Activated naive CD8-positive, alpha-beta T cell treated with anti-CD3 and anti-CD28 coated beads for 36 hours (primary cell): ENCODE results near the gene MACC1. TPM values are rescaled to one million over a fixed set of nuclear protein-coding genes. Genes with fewer than 3 reads are reported as not detected.
"Not testable (repeated sequence)": the region's sequence is repeated elsewhere in the genome, so short reads cannot be mapped to it uniquely, and the experiment has no call there.

Source experiments
- DNase-seq: peaks from one replicate; pipeline ENCODE4 v3.0.0; 2021
- H3K27ac Mint-ChIP-seq: one replicate; pipeline ENCODE4 v1.8.0; 2022; ENCODE audit warnings: mild to moderate bottlenecking, moderate library complexity, mixed read lengths
- H3K27me3 Mint-ChIP-seq: one replicate; pipeline ENCODE4 v1.8.0; 2022; ENCODE audit warnings: mild to moderate bottlenecking, mixed read lengths
- H3K36me3 Mint-ChIP-seq: one replicate; pipeline ENCODE4 v1.8.0; 2021; ENCODE audit warnings: mild to moderate bottlenecking, mixed read lengths
- H3K4me1 Mint-ChIP-seq: one replicate; pipeline ENCODE4 v1.8.0; 2021; ENCODE audit warnings: mixed read lengths
- H3K4me3 Mint-ChIP-seq: one replicate; pipeline ENCODE4 v1.8.0; 2022; ENCODE audit warnings: mild to moderate bottlenecking, moderate library complexity, mixed read lengths
- H3K9me3 Mint-ChIP-seq: one replicate; pipeline ENCODE4 v1.8.0; 2022; ENCODE audit warnings: mixed read lengths
- total RNA-seq, 2 experiments: library from RNA; stranded (reverse); gene quantifications; one replicate each; pipeline ENCODE4 v1.2.3, GENCODE V29; 2021

MACC1 gene
- total RNA-seq, 2 experiments from 2014 or later = 0.12 to 0.14 TPM

DNA sequence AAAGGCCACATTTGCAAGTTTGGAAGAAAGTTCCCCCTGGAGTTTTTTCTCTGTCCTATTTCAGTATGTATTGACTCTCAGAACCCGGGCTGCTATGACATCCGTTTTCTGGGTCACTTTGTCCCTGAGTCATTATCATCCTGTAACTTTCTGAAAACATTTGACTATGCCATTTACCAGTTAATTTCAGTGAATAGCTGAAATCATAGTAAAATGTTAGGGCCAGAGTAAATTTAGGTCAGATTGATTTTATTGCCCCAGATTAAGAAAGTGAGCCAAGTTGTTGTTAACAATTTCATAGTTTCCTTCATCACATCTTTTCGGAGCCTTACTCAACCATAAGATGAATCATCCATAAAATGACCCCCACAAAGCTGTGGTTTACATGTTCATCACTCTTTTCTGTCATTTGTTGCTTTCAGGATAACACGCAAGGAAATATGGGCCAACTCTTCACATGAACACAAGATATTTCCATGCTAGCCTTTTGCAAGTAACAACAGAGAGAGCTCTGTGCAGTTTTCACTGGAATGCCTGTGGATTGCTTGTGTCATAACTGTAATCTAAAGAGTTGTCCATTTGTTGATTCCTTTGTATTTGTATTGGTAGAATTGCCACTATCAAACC lies 3.9 kb upstream of the MACC1 start:
- H3K36me3 Mint-ChIP-seq = peaks cover 2% of the 10 kb centered on the region
- H3K4me1 Mint-ChIP-seq = peaks cover 21% of the 10 kb centered on the region
- H3K4me3 Mint-ChIP-seq = no peak overlapping the region
- peaks cover 5% of the 10 kb centered on the region for H3K27me3 Mint-ChIP-seq
- DNase-seq = no peak
- peak overlapping the region; percentile 47 for H3K27ac Mint-ChIP-seq
- no peaks in the 10 kb centered on the region for H3K9me3 Mint-ChIP-seq

DNA sequence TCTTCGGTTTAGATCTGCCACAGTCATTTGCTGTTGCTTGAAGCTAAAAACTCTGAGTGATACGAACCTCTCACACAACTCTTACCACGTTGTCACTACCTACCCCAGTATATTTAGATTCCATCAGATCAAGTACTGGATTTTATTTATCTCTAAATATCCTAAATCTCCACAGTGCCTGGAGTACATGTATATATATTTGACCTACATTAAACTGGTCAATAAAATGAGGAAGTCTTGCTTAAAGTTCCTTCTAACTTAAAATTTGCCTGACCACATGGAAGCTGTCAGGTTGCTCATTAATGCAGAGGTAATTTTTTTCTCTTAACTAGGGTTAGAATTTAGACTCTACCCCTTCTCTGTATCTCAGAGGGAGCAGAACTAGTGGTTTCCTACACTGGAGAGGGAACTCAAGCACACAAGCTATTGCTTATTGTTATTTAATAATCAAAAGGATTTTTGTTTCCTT lies 3.1 kb upstream of the MACC1 start:
- Mint-ChIP-seq H3K9me3 (no peaks in the 10 kb centered on the region), H3K36me3 (peaks cover 2% of the 10 kb centered on the region), H3K4me1 (peaks cover 21% of the 10 kb centered on the region)

DNA sequence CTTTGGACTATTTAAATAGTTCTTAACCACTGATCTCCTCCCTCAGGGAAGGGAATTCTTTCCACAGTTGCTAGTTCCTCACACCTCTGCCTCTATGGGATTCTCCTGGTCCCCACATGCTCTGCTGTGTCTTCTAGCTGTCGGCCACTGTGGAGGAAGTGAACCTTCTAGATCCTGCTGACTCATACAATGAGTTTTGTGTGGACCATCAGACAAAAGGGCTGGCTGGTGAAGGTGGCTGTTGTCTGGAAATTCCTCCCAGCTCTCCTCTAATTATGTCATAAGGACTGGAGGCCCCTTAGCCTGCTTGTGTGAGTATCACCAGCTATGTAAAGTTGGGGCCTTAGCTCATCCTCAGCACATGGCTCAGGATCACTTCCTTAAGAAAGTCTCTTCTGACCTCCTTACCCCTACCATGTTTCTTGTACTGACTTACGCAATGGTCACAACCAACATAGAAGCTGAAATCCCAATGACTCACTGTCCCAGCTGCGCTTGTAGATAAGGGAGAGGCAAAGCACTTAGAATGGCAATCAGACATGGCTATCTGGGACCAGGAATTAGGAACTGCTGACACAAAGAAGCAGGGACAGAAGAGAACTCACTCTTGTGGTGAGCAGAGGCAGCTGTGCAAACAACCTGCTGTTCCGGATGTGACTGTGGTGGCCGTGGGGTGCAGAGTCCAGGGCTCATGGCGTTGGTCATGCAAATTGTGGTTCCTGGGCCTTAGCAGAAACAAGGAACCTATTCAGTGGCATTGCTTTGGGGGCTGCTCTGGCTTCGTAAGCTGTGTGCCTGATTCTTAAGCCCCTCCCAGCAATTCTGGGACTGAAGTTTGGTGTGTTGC lies 2.5 kb upstream of the MACC1 start:
- no peak overlapping the region for H3K27ac Mint-ChIP-seq
- peaks cover 23% of the 10 kb centered on the region for H3K4me1 Mint-ChIP-seq
- peak; percentile 9 for DNase-seq

More for the DNA sequence above, 3.1 kb upstream of the MACC1 start:
- no peak for DNase-seq
- Mint-ChIP-seq H3K27ac (no peak overlapping the region), H3K27me3 (no peaks in the 10 kb centered on the region), H3K4me3 (no peak overlapping the region)

DNA sequence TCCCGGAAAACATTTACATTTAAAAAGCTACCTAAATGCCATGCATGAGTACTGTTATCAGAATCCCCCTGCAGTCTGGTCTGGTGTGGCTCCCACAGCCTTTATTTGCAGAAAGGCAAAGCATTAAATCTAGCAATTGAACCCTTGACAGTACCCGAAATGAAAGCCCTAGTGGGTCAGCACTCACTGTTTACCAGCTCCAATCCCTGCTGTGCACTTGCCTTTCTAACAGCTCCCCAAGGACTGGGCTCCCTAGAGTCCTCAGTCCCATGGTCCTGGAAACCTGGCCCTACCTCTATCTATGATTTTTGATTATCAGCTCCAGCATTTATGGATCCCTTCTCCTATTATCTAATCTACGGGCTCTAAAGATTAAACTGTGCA lies 1.9 kb upstream of the MACC1 start:
- H3K27me3 Mint-ChIP-seq = no peaks in the 10 kb centered on the region
- no peak overlapping the region for H3K4me3 Mint-ChIP-seq
- no peaks in the 10 kb centered on the region for H3K9me3 Mint-ChIP-seq
- DNase-seq = no peak
- peaks cover 23% of the 10 kb centered on the region for H3K4me1 Mint-ChIP-seq
- H3K27ac Mint-ChIP-seq = no peak overlapping the region
- peaks cover 2% of the 10 kb centered on the region for H3K36me3 Mint-ChIP-seq

More for the DNA sequence above, 2.5 kb upstream of the MACC1 start:
- H3K36me3 Mint-ChIP-seq = peaks cover 2% of the 10 kb centered on the region
- H3K4me3 Mint-ChIP-seq = no peak overlapping the region
- H3K27me3 Mint-ChIP-seq = no peaks in the 10 kb centered on the region
- H3K9me3 Mint-ChIP-seq = no peaks in the 10 kb centered on the region

DNA sequence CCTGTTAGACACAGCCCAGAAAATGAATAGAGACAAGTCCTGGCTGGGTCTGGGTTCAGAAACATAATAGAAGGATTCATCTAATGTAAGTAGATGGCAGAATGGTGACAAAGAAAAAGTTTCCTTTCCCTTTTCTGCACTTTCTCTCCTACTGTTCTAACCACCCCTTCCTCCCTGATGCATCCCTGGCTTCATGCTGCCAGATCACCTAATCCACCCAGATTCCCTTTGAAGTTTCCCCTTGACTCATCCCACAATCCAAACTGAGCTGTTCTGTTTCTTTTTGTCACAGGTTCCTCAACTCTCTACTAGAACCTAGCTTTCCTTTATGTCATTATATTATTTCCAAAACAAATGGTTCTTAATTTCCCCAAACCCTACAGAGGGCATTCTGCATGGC lies 1.1 kb upstream of the MACC1 start:
- peaks cover 23% of the 10 kb centered on the region for H3K4me1 Mint-ChIP-seq
- no peak overlapping the region for H3K4me3 Mint-ChIP-seq
- DNase-seq = no peak
- peaks cover 2% of the 10 kb centered on the region for H3K36me3 Mint-ChIP-seq
- H3K9me3 Mint-ChIP-seq = no peaks in the 10 kb centered on the region
- peaks cover 3% of the 10 kb centered on the region for H3K27me3 Mint-ChIP-seq
- H3K27ac Mint-ChIP-seq = no peak overlapping the region

DNA sequence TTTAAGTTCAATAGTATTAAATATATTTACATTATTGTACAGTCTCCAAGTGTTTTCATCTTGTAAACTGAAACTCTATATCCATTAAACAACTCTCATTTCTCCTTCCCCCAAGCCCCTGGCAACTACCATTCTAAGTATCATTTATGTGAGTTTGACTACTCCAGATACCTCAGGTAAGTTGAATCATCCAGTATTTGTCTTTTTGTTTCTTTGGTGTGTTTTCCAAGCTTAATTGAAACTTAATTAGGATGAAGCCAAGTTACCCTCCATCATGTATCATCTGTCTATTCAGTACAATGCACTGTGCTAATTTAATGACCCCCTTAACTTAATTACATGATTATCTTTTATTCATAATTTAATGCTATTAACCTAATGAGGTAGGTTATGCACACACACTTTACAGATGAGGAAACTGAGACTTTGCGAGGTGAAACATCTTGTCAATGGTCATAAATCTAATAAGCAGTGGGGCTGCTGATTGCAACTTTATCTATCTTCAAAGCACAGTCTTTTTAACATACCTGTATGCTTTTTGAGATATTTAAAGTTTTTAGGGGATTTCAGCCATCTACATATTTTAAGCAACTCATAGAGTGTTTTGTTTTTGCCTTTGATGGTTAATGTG lies 663 bp downstream of the MACC1 start:
- H3K27me3 Mint-ChIP-seq = peaks cover 4% of the 10 kb centered on the region
- H3K4me3 Mint-ChIP-seq = no peak overlapping the region
- peaks cover 2% of the 10 kb centered on the region for H3K36me3 Mint-ChIP-seq
- no peak for DNase-seq
- no peaks in the 10 kb centered on the region for H3K9me3 Mint-ChIP-seq
- peaks cover 23% of the 10 kb centered on the region for H3K4me1 Mint-ChIP-seq
- no peak overlapping the region for H3K27ac Mint-ChIP-seq

DNA sequence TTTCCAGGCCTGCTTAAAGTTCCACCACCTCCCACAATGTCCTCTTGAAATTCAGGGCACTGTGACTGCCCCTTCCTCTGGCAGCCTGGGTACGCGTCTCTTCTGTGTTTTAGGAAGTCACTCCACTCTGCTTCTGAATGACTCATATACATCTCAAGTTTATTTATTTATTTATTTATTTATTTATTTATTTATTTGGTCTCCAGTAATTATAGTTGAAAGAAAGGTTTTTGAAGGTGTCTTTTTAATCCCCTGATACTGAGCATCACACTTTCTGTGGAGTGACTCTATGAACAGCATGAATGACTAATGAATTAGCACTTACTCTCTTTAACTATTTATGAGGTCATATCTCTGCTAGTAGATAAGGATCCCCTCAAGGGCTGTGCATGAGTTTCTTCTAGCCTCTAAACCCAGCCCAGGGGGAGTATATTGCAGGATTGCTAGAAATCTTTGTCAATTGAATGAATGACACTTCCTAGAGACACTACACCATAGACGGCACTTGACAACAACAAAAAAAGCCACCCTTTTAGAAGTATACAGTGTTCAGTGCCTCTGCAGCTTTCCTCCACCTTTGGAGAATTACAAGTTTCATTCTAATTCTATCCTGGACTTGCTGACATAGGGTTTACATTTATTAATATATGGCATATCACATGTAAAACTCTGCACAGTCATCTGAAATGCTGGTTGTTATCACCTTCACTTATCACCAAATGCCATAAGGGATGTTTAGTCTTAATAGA lies 2.1 kb downstream of the MACC1 start:
- H3K36me3 Mint-ChIP-seq = peaks cover 4% of the 10 kb centered on the region
- no peaks in the 10 kb centered on the region for H3K9me3 Mint-ChIP-seq
- no peak overlapping the region for H3K4me3 Mint-ChIP-seq
- H3K27me3 Mint-ChIP-seq = peaks cover 4% of the 10 kb centered on the region
- no peak for DNase-seq
- peaks cover 21% of the 10 kb centered on the region for H3K4me1 Mint-ChIP-seq
- no peak overlapping the region for H3K27ac Mint-ChIP-seq

DNA sequence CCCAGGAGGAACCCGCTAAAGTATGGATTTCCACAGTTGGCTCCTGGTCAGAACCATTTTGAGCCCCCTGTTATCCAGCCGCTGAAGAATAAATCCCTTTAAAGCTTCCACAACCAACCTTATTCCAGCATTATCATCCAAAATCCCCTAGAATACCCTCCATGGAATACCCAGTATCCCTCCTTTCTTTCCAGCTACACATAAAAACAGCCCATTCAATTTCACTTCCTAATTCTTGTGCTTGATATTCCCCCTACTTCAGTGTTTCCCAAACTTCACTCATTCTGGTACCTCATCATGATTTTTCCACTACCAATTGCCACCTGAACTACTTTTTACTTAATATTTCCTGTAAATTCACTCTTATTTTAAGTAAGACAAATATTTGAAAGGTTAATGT lies 3.1 kb downstream of the MACC1 start:
- DNase-seq = no peak
- Mint-ChIP-seq H3K27ac (no peak overlapping the region), H3K4me3 (no peak overlapping the region), H3K9me3 (no peaks in the 10 kb centered on the region), H3K4me1 (peaks cover 14% of the 10 kb centered on the region), H3K36me3 (peaks cover 2% of the 10 kb centered on the region), H3K27me3 (peaks cover 4% of the 10 kb centered on the region)

DNA sequence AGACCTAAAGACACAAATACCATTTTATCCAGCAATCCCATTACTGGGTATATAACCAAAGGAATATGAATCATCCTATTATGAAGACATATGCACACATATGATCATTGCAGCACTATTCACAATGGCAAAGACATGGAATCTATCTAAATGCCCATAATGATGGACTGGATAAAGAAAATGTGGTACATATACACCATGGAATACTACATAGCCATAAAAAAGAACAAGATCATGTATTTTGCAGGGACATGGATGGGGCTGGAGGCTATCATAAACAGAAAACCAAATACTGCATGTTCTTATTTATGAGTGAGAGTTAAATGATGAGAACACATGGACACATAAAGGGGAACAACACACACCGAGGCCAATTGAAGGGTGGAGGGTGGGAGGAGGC lies 3.8 kb downstream of the MACC1 start:
- Mint-ChIP-seq H3K9me3 (peaks cover 1% of the 10 kb centered on the region), H3K4me1 (peaks cover 8% of the 10 kb centered on the region), H3K27ac (no peak overlapping the region), H3K27me3 (peaks cover 4% of the 10 kb centered on the region), H3K36me3 (peaks cover 2% of the 10 kb centered on the region), H3K4me3 (no peak overlapping the region)
- no peak for DNase-seq

DNA sequence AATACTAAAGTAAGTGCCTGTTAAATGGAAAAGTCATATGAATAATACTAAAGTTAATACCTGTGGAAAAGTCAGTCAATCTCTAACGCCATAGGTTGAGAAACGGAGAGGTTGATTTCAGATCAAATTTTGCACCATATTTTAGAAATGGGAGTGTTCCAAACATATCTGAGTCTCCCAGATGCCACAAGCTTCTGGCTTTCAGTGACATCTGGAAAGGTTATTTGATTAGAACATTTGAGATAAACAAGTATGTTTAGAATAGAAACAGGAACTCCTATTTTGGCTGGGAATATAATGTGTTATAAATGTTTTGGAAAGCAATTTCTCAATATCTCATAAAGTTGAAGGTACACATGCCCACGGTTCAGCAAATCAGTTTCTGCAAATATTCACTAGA lies 5.8 kb downstream of the MACC1 start:
- Mint-ChIP-seq H3K27me3 (peaks cover 4% of the 10 kb centered on the region), H3K4me1 (peaks cover 2% of the 10 kb centered on the region), H3K9me3 (peaks cover 5% of the 10 kb centered on the region), H3K36me3 (peaks cover 2% of the 10 kb centered on the region), H3K4me3 (no peak overlapping the region), H3K27ac (no peak overlapping the region)
- no peak for DNase-seq

DNA sequence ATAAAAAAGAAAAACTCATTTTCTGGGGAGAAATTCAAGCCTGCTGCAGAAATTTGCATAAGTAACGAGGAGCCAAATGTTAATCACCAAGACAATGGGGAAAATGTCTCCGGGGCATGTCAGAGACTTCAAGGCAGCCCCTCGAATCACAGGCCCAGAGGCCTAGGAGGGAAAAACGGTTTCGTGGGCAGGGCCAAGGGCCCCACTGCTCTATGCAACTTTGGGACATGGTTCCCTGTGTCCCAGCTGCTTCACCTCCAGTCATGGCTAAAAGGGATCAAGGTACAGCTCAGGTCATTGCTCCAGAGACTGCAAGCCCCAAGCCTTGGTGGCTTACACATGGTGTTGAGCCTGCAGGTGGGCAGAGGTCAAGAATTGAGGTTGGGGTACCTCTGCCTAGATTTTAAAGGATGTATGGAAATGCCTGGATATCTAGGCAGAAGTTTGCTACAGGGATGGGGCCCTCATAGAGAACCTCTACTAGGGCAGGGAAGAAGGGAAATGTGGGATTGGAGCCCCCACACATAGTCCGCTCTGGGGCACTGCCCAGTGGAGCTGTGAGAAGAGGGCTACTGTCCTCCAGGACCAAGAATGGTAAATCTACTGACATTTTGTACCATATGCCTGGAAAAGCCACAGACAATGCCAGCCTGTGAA lies 8.4 kb downstream of the MACC1 start:
- H3K27me3 Mint-ChIP-seq = peaks cover 4% of the 10 kb centered on the region
- no peak overlapping the region for H3K27ac Mint-ChIP-seq
- no peak overlapping the region for H3K4me3 Mint-ChIP-seq
- DNase-seq = no peak
- no peaks in the 10 kb centered on the region for H3K4me1 Mint-ChIP-seq
- peaks cover 5% of the 10 kb centered on the region for H3K9me3 Mint-ChIP-seq
- peaks cover 2% of the 10 kb centered on the region for H3K36me3 Mint-ChIP-seq

DNA sequence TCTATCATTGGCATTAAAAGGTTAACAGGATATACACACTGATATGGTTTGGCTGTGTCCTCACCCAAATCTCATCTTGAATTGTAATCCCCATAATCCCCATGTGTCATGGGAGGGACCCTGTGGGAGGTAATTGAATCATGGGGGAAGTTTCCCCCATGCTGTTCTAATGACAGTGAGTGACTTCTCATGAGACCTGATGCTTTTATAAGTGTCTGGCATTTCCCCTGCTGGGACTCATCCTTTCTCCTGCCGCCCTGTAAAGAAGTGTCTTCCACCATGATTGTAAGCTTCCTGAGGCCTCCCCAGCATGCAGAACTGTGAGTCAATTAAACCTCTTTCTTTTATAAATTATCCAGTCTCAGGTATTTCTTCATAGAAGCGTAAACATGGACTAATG lies 9.4 kb downstream of the MACC1 start:
- H3K4me3 Mint-ChIP-seq, H3K4me1 Mint-ChIP-seq, H3K9me3 Mint-ChIP-seq, DNase-seq, H3K27me3 Mint-ChIP-seq, H3K27ac Mint-ChIP-seq, H3K36me3 Mint-ChIP-seq: not testable (repeated sequence)

DNA sequence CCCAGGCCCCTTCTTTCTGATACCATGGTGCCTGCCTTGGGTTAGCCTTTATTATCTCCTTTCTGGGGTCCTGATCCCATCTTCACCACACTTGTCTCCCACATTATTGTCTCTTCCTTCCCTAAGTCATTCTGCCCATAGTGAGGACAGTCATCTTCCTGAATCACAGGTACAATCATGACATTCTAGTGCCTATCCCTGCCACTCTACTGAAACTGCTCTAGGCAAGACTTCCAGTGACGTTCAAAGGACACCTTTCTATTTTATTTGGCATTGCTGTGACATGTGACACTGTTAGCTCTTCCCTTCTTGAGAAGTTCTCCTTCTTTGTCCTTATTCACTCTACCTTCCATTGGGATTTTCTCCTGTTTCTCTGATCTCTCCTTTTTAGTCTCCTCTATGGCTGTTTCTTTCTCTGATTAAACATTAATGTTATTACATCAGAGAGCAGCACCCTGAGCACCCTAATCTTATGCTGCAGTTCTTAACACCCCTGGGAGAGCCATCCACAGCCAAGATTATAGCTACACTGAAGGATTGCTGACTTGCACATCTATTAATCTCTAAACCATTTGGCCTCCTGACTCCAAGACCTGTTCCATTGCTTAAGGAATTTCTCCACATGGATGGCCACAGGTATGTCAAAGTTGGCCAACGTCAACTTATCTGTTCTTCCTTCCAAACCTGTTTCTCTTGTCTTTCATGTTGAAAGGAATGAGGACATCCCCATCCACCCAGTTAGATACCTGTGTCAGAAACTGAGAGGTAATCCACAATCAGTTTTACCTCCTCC lies 10.9 kb downstream of the MACC1 start:
- Mint-ChIP-seq H3K4me1 (no peaks in the 10 kb centered on the region), H3K27me3 (no peaks in the 10 kb centered on the region), H3K36me3 (peaks cover 2% of the 10 kb centered on the region), H3K4me3 (no peak overlapping the region), H3K9me3 (peaks cover 5% of the 10 kb centered on the region), H3K27ac (no peak overlapping the region)
- no peak for DNase-seq

DNA sequence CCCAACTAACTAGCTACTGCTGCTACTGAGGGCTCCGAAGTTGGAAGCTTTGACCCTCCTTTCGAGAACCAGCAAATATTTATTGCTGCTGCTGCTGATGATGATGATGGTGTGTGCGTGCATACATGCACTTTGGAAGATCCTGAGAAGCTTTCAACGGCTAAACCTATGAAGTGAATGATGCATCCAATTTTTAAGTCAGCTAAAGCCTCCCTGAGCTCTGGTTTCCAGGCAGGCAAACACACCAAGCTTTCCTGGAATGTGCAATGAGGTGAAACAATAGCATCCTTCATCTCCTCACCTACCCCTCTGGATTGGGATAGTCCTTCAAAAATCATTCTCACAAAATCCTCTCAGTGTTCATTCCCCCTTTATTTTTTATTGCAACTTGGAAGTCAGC lies 13.9 kb downstream of the MACC1 start:
- Mint-ChIP-seq H3K4me3 (no peak overlapping the region), H3K36me3 (no peaks in the 10 kb centered on the region), H3K27ac (no peak overlapping the region), H3K9me3 (peaks cover 3% of the 10 kb centered on the region), H3K27me3 (no peaks in the 10 kb centered on the region), H3K4me1 (peaks cover 2% of the 10 kb centered on the region)
- no peak for DNase-seq
